H1 (cell line): Measurements from ENCODE around the gene ZNF280C. TPM values are rescaled to one million over a fixed set of nuclear protein-coding genes. Genes with fewer than 3 reads are reported as not detected.

ENCODE experiments used
- CTCF ChIA-PET: fragments of 300-600 bp; sonication (Branson Sonifier 250); formaldehyde crosslinking; loops from one replicate; lab custom pipeline; 2021; ENCODE audit not compliant: partially characterized antibody; lab: Charles Lee
- POLR2A ChIA-PET: fragments of 300-600 bp; sonication (Branson Sonifier 250); formaldehyde crosslinking; loops from one replicate; lab custom pipeline; 2021; ENCODE audit warnings: inconsistent platforms; ENCODE audit not compliant: partially characterized antibody; lab: Charles Lee
- DNase-seq, 2 experiments: peaks; one replicate each; pipeline versions ENCODE4 v3.0.0 to v3.0.0-alpha.2; 2010 to 2022; ENCODE audit warnings: low spot score in 2 of 2, low read depth in 1 of 2, mixed read lengths in 1 of 2
- FAIRE-seq: peaks from 2 replicates; lab custom pipeline; 2011; peaks lifted over from hg19 to GRCh38; lab: Jason Lieb, UNC
- H2AFZ ChIP-seq: 2 replicates; pipeline ENCODE4 v1.8.1; 2012; ENCODE audit warnings: low read length, inconsistent platforms
- H2AK5ac ChIP-seq: 2 replicates; pipeline ENCODE4 v1.6.1; 2013; ENCODE audit warnings: low read depth, low read length
- H2BK120ac ChIP-seq: replicated peaks from 2 replicates; pipeline ENCODE3; 2013; ENCODE audit warnings: low read depth, low read length, inconsistent platforms
- H2BK12ac ChIP-seq: 2 replicates; pipeline ENCODE4 v1.6.1; 2013; ENCODE audit warnings: low read depth, low read length
- H2BK15ac ChIP-seq: 2 replicates; pipeline ENCODE4 v1.6.1; 2013; ENCODE audit warnings: low read length
- H2BK20ac ChIP-seq: 2 replicates; pipeline ENCODE4 v1.6.1; 2013; ENCODE audit warnings: low read length
- H2BK5ac ChIP-seq: 2 replicates; pipeline ENCODE4 v1.6.1; 2013; ENCODE audit warnings: low read depth, low read length
- H3K14ac ChIP-seq: 2 replicates; pipeline ENCODE4 v1.6.1; 2013; ENCODE audit warnings: inconsistent platforms; ENCODE audit not compliant: insufficient read length
- H3K18ac ChIP-seq: 2 replicates; pipeline ENCODE4 v1.6.1; 2013; ENCODE audit warnings: low read length; ENCODE audit errors: extremely low read depth
- H3K23ac ChIP-seq: 2 replicates; pipeline ENCODE4 v1.6.1; 2013; ENCODE audit warnings: inconsistent platforms; ENCODE audit not compliant: insufficient read length
- H3K23me2 ChIP-seq: 2 replicates; pipeline ENCODE4 v1.6.1; 2013; ENCODE audit warnings: low read depth, low read length
- H3K27ac ChIP-seq: 2 replicates; pipeline ENCODE4 v1.6.1; 2011; ENCODE audit warnings: low read depth, low read length, inconsistent platforms
- H3K27me3 ChIP-seq, 4 experiments: replicated peaks in 1 of 4; 1 replicate in 1 of 4; 2 replicates in 3 of 4; pipeline versions ENCODE4 v1.6.1 to v1.8.1; 2011 to 2013; ENCODE audit warnings: low read length in 3 of 4, mild to moderate bottlenecking in 3 of 4, inconsistent platforms in 2 of 4, mixed read lengths in 2 of 4, moderate library complexity in 1 of 4; ENCODE audit not compliant: control insufficient read depth in 3 of 4, insufficient read depth in 3 of 4; ENCODE audit errors: extremely low read depth in 1 of 4
- H3K36me3 ChIP-seq, 4 experiments: 2 replicates each; pipeline versions ENCODE4 v1.6.1 to v1.8.1; 2011 to 2013; ENCODE audit warnings: mild to moderate bottlenecking in 4 of 4, low read length in 3 of 4, moderate library complexity in 2 of 4, control low read depth in 1 of 4, inconsistent platforms in 1 of 4; ENCODE audit not compliant: insufficient read depth in 4 of 4, control insufficient read depth in 2 of 4
- H3K4ac ChIP-seq: replicated peaks from 2 replicates; pipeline ENCODE3; 2013; ENCODE audit warnings: low read length, low read depth, mixed read lengths, inconsistent platforms; ENCODE audit not compliant: insufficient read length
- H3K4me1 ChIP-seq, 4 experiments: replicated peaks in 1 of 4; 1 replicate in 1 of 4; 2 replicates in 3 of 4; pipeline versions ENCODE4 v1.6.1 to v1.8.1; 2011 to 2013; ENCODE audit warnings: low read length in 3 of 4, inconsistent platforms in 2 of 4, mixed read lengths in 1 of 4; ENCODE audit not compliant: insufficient read depth in 4 of 4, control insufficient read depth in 3 of 4
- H3K4me2 ChIP-seq, 2 experiments: 2 replicates each; pipeline versions ENCODE4 v1.6.1 to v1.8.1; 2011 to 2013; ENCODE audit warnings: low read depth in 2 of 2, low read length in 2 of 2, control low read depth in 1 of 2, inconsistent platforms in 1 of 2, mild to moderate bottlenecking in 1 of 2; ENCODE audit not compliant: insufficient read depth in 1 of 2
- H3K4me3 ChIP-seq, 4 experiments: fragments of 200-600, 300-600 bp in 1 of 4; sonication (generic), shearing (Covaris generic), sonication (Bioruptor Twin) in 1 of 4; 2 replicates each; pipeline versions ENCODE4 v1.5.1 to v1.8.1; 2011 to 2016; ENCODE audit warnings: low read length in 4 of 4, low read depth in 3 of 4, control low read depth in 2 of 4, inconsistent platforms in 2 of 4, mild to moderate bottlenecking in 2 of 4, mixed read lengths in 1 of 4, moderate library complexity in 1 of 4; ENCODE audit not compliant: insufficient read depth in 2 of 4; ENCODE audit errors: extremely low read depth in 1 of 4
- H3K56ac ChIP-seq: replicated peaks from 2 replicates; pipeline ENCODE3; 2013; ENCODE audit warnings: low read depth, mild to moderate bottlenecking, mixed read lengths, low read length, inconsistent platforms; ENCODE audit not compliant: insufficient read length
- H3K79me1 ChIP-seq: 2 replicates; pipeline ENCODE4 v1.6.1; 2013; ENCODE audit warnings: low read depth, low read length, control low read depth
- H3K79me2 ChIP-seq, 2 experiments: 2 replicates each; pipeline versions ENCODE4 v1.6.1 to v1.8.1; 2012 to 2013; ENCODE audit warnings: low read length in 2 of 2, mild to moderate bottlenecking in 2 of 2, inconsistent platforms in 1 of 2; ENCODE audit not compliant: insufficient read depth in 2 of 2, control insufficient read depth in 1 of 2
- H3K9ac ChIP-seq, 4 experiments: replicated peaks in 1 of 4; 1 replicate in 1 of 4; 2 replicates in 3 of 4; pipeline versions ENCODE4 v1.6.1 to v1.8.1; 2011 to 2013; ENCODE audit warnings: low read depth in 3 of 4, low read length in 3 of 4, control low read depth in 2 of 4, mild to moderate bottlenecking in 2 of 4, moderate library complexity in 2 of 4, inconsistent platforms in 1 of 4; ENCODE audit errors: extremely low read depth in 1 of 4
- H3K9me3 ChIP-seq, 2 experiments: 2 replicates each; pipeline versions ENCODE4 v1.6.1 to v1.8.1; 2012 to 2013; ENCODE audit warnings: mild to moderate bottlenecking in 2 of 2, moderate library complexity in 2 of 2, control low read depth in 1 of 2, inconsistent platforms in 1 of 2, low read depth in 1 of 2, low read length in 1 of 2, mixed read lengths in 1 of 2; ENCODE audit not compliant: insufficient read depth in 2 of 2
- H4K20me1 ChIP-seq, 2 experiments: replicated peaks in 1 of 2; 2 replicates each; pipeline versions ENCODE3 to v1.8.1; 2011 to 2013; ENCODE audit warnings: inconsistent platforms in 2 of 2, low read length in 2 of 2, mild to moderate bottlenecking in 1 of 2; ENCODE audit not compliant: insufficient read depth in 2 of 2, control insufficient read depth in 1 of 2
- H4K5ac ChIP-seq: 2 replicates; pipeline ENCODE4 v1.6.1; 2013; ENCODE audit warnings: low read length, low read depth, mixed read lengths, inconsistent platforms; ENCODE audit not compliant: insufficient read length
- H4K8ac ChIP-seq: 2 replicates; pipeline ENCODE4 v1.8.0; 2013; ENCODE audit warnings: mild to moderate bottlenecking, moderate library complexity, low read length, inconsistent platforms; ENCODE audit not compliant: insufficient read depth; ENCODE audit errors: extremely low read depth
- H4K91ac ChIP-seq: replicated peaks from 2 replicates; pipeline ENCODE3; 2013; ENCODE audit warnings: low read length, mixed read lengths, inconsistent platforms; ENCODE audit not compliant: insufficient read length
- ATF3 ChIP-seq: IDR thresholded peaks from 2 replicates; pipeline ENCODE4 v1.6.1; 2011; ENCODE audit warnings: low read depth, mild to moderate bottlenecking, low read length; ENCODE audit not compliant: insufficient read depth
- BRCA1 ChIP-seq: IDR thresholded peaks from 2 replicates; pipeline ENCODE4 v1.6.1; 2012; ENCODE audit warnings: low read depth, low read length, improper control_type of control experiment
- CTBP2 ChIP-seq: IDR thresholded peaks from 2 replicates; pipeline ENCODE4 v1.7.0; 2011; ENCODE audit warnings: borderline replicate concordance, mild to moderate bottlenecking, moderate library complexity, mixed read lengths, low read length; ENCODE audit not compliant: insufficient read depth, insufficient read length
- POLR2A ChIP-seq, 2 experiments: IDR thresholded peaks; 1 replicate in 1 of 2; 2 replicates in 1 of 2; pipeline ENCODE4 v1.6.1; 2011; ENCODE audit warnings: low read depth in 2 of 2, low read length in 2 of 2, mild to moderate bottlenecking in 2 of 2; ENCODE audit errors: control extremely low read depth in 1 of 2
- POLR2AphosphoS5 ChIP-seq: IDR thresholded peaks from 2 replicates; pipeline ENCODE4 v1.6.1; 2011; ENCODE audit warnings: low read depth, low read length
- SP1 ChIP-seq: IDR thresholded peaks from 2 replicates; pipeline ENCODE4 v1.6.1; 2011; ENCODE audit warnings: low read depth, low read length
- TCF12 ChIP-seq: IDR thresholded peaks from 2 replicates; pipeline ENCODE4 v1.6.1; 2011; ENCODE audit warnings: low read depth, mild to moderate bottlenecking, low read length
- WGBS, 2 experiments: shearing (Covaris generic) in 1 of 2; methylation state at CpG; one replicate each; pipeline versions ENCODE4 v1.1.6 to v1.1.7; 2013 to 2015; ENCODE audit warnings: low lambda C conversion rate in 2 of 2, mixed read lengths in 2 of 2, inconsistent platforms in 1 of 2, low coverage in 1 of 2, missing lambda C conversion rate in 1 of 2; ENCODE audit not compliant: insufficient replicate concordance in 2 of 2, insufficient coverage in 1 of 2, insufficient read length in 1 of 2; ENCODE audit errors: extremely low coverage in 1 of 2, missing lambda C conversion rate in 1 of 2; 5-methylcytosine and 5-hydroxymethylcytosine counted together
- polyA plus RNA-seq, 7 experiments: library from polyadenylated mRNA; depleted of rRNA in 3 of 7; stranded (reverse) in 5 of 7; unstranded in 2 of 7; fragments of >200 nt in 5 of 7; fragments of 200-250 nt in 2 of 7; gene quantifications; 1 replicate in 5 of 7; 2 replicates in 1 of 7; 4 replicates in 1 of 7; pipeline versions ENCODE4 v1.2.1 to v1.2.3, GENCODE V29; 2011 to 2013; ENCODE audit warnings: missing spikeins in 2 of 7, mixed read lengths in 2 of 7
- total RNA-seq: library from RNA; stranded (reverse); fragmentation: NEBNext Ultra II Directional; extraction: Animal tissue kit (Norgen Biotek cat#: 25700); gene quantifications from 2 replicates; pipeline ENCODE4 v1.2.1, GENCODE V29; 2021

The ZNF280C gene
- total and polyA plus RNA-seq, 2 of the 8 experiments (the other 6 are each of a cell fraction or from before 2014, with no cell fraction given), result 8.4 to 13.4 TPM

GRCh38 chrX:130158311-130158710 lies 110.4 kb downstream of the ZNF280C start:
- Histone ChIP-seq H2AK5ac (no peak overlapping the region), H3K9ac (no peak overlapping the region), H3K4me1 (no peaks in the 10 kb centered on the region), H3K23me2 (no peaks in the 10 kb centered on the region), H3K4me2 (no peak overlapping the region), H3K4me3 (no peak overlapping the region), H3K56ac (no peak overlapping the region), H4K8ac (no peak overlapping the region), H3K36me3 (peaks cover 0 to 4% (median 0%) of the 10 kb centered on the region in 4 experiments; a peak in 2 of 8 replicates), H3K27me3 (no peaks in the 10 kb centered on the region), H3K79me1 (no peaks in the 10 kb centered on the region), H2BK20ac (no peak overlapping the region), H3K23ac (no peak overlapping the region), H3K27ac (no peak overlapping the region), H4K91ac (no peak overlapping the region), H2BK120ac (no peak overlapping the region), H3K9me3 (no peaks in the 10 kb centered on the region), H4K20me1 (no peaks in the 10 kb centered on the region), H4K5ac (no peak overlapping the region), H2BK15ac (no peak overlapping the region), H3K14ac (no peak overlapping the region), H2BK12ac (no peak overlapping the region), H3K18ac (no peak overlapping the region), H3K79me2 (peaks cover 0 to 4% of the 10 kb centered on the region in 2 experiments; a peak in 2 of 4 replicates), H2AFZ (no peak overlapping the region), H2BK5ac (no peak overlapping the region), H3K4ac (no peak overlapping the region)
- no peak for TF ChIP-seq SP1
- no peak for TF ChIP-seq POLR2A (IDR thresholded peaks at IDR 0.05; ENCODE audit: control extremely low read depth in 1 of 2, low read depth in 2 of 2, low read length in 2 of 2)
- no peak for TF ChIP-seq CTBP2
- no peak for TF ChIP-seq POLR2AphosphoS5
- no peak for TF ChIP-seq ATF3
- no peak for TF ChIP-seq TCF12
- TF ChIP-seq BRCA1, result no peak
- FAIRE-seq, result no peak
- CTCF ChIA-PET, result interaction anchor here (0.8 to 1.0 kb wide), 2 partner anchors 12 to 18 kb away, joined by 4 to 6 read pairs; no protein-coding TSS in a partner anchor
- POLR2A ChIA-PET, result no interaction called here
- 82% methylated on average over 2 of the region's 2 CpGs; no CpG with 5 or more reads in 1 of the 2 experiments for WGBS, 2 experiments
- DNase-seq, result no peak
